Esophagus muscularis mucosa (tissue), 4 donors: ENCODE data around the gene C3orf70.

ENCODE experiments used
- EP300 ChIP-seq: sonication (generic); formaldehyde crosslinking; IDR thresholded peaks from one replicate; pipeline ENCODE4 v1.6.1; 2017; ENCODE audit warnings: antibody characterized with exemption
- POLR2AphosphoS5 ChIP-seq, 2 donors: sonication (generic); formaldehyde crosslinking; IDR thresholded peaks; one replicate each; pipeline ENCODE4 v1.6.1; 2017; ENCODE audit warnings: antibody characterized with exemption in 2 of 2
- TF ChIP-seq, protein P1 (sequence below), 3 experiments: fragments of 200-600 bp in 2 of 3; fragments of 450-650 bp in 1 of 3; sonication (generic) in 2 of 3; IDR thresholded peaks; one replicate each; pipeline ENCODE4 v1.5.1; 2017 to 2019; ENCODE audit warnings: antibody characterized with exemption in 3 of 3, mild to moderate bottlenecking in 2 of 3, moderate library complexity in 1 of 3

DNA sequence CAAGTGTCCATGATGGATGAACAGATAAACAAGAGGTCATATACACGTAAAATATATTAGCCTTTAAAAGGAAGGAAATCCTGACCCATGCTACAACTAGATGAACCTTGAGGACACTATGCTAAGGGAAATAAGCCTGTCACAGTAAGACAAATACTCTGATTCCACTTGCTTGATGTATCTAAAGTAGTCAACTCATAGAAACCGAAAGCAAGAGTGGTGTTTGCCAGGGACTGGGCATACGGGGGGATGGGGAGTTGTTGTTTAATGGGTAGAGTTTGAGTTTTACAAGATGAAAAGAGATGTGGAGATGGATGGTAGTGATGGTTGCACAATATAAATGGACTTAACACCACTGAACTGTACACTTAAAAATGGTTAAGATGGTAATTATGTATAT, 65.4 kb downstream of the C3orf70 start:
- TF ChIP-seq, protein P1, sequence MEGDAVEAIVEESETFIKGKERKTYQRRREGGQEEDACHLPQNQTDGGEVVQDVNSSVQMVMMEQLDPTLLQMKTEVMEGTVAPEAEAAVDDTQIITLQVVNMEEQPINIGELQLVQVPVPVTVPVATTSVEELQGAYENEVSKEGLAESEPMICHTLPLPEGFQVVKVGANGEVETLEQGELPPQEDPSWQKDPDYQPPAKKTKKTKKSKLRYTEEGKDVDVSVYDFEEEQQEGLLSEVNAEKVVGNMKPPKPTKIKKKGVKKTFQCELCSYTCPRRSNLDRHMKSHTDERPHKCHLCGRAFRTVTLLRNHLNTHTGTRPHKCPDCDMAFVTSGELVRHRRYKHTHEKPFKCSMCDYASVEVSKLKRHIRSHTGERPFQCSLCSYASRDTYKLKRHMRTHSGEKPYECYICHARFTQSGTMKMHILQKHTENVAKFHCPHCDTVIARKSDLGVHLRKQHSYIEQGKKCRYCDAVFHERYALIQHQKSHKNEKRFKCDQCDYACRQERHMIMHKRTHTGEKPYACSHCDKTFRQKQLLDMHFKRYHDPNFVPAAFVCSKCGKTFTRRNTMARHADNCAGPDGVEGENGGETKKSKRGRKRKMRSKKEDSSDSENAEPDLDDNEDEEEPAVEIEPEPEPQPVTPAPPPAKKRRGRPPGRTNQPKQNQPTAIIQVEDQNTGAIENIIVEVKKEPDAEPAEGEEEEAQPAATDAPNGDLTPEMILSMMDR (IDR thresholded peaks at IDR 0.05), result no peak
- TF ChIP-seq POLR2AphosphoS5 (IDR thresholded peaks at IDR 0.05) (no peak), EP300 (no peak)
